PC-9 (cell line): ENCODE results near the gene EBP. TPM values are rescaled to one million over a fixed set of nuclear protein-coding genes. Genes with fewer than 3 reads are reported as not detected.
"Not testable (repeated sequence)": the region's sequence is repeated elsewhere in the genome, so short reads cannot be mapped to it uniquely, and the experiment has no call there.

Experiments
- BruUV-seq: library from RNA; stranded (reverse); fragments of 400-500 nt; replicated peaks from 2 replicates; lab custom pipeline; 2021; lab: Mats Ljungman, UMichigan
- CTCF ChIA-PET: fragments of 300-600 bp; sonication (Branson Sonifier 250); formaldehyde crosslinking; loops from one replicate; lab custom pipeline; 2022; ENCODE audit warnings: antibody characterized with exemption; lab: Charles Lee
- POLR2A ChIA-PET: fragments of 300-600 bp; sonication (Branson Sonifier 250); formaldehyde crosslinking; loops from one replicate; lab custom pipeline; 2022; ENCODE audit warnings: antibody characterized with exemption; ENCODE audit not compliant: unreplicated experiment; lab: Charles Lee
- DNase-seq, 2 experiments: peaks; one replicate each; pipeline versions ENCODE4 v3.0.0 to v3.0.0-alpha.2; 2015 to 2022; ENCODE audit warnings: mixed read lengths in 1 of 2
- H2AFZ ChIP-seq: fragments of 200-600 bp; sonication (generic); 2 replicates; pipeline ENCODE4 v1.8.1; 2017; ENCODE audit warnings: antibody characterized with exemption
- H3F3A ChIP-seq: fragments of 200-600 bp; sonication (generic); 2 replicates; pipeline ENCODE4 v1.8.1; 2017; ENCODE audit warnings: antibody characterized with exemption, mild to moderate bottlenecking, low read depth; ENCODE audit not compliant: insufficient read depth
- H3K27ac ChIP-seq: fragments of 200-600 bp; sonication (generic); 2 replicates; pipeline ENCODE4 v1.6.1; 2016; ENCODE audit warnings: mixed run types
- H3K27me3 ChIP-seq: fragments of 200-600 bp; sonication (generic); 2 replicates; pipeline ENCODE4 v1.6.1; 2016; ENCODE audit warnings: low read depth, mixed run types; ENCODE audit not compliant: insufficient read depth
- H3K36me3 ChIP-seq: fragments of 200-600 bp; sonication (generic); 2 replicates; pipeline ENCODE4 v1.6.1; 2016; ENCODE audit warnings: low read depth, mixed run types
- H3K4me1 ChIP-seq: fragments of 200-600 bp; sonication (generic); replicated peaks from 2 replicates; pipeline ENCODE4 v1.6.1; 2016; ENCODE audit warnings: mixed run types; ENCODE audit not compliant: insufficient read depth
- H3K4me2 ChIP-seq: fragments of 200-600 bp; sonication (generic); 2 replicates; pipeline ENCODE4 v1.6.1; 2017; ENCODE audit warnings: mixed run types
- H3K4me3 ChIP-seq: fragments of 200-600 bp; sonication (generic); 2 replicates; pipeline ENCODE4 v1.6.1; 2016; ENCODE audit warnings: mixed run types
- H3K79me2 ChIP-seq: fragments of 200-600 bp; sonication (generic); 2 replicates; pipeline ENCODE4 v1.6.1; 2017; ENCODE audit warnings: low read depth, mixed run types
- H3K9me2 ChIP-seq: fragments of 200-600 bp; sonication (generic); 2 replicates; pipeline ENCODE4 v1.8.1; 2017; ENCODE audit warnings: mild to moderate bottlenecking; ENCODE audit not compliant: insufficient read depth
- H3K9me3 ChIP-seq: fragments of 200-600 bp; sonication (generic); 2 replicates; pipeline ENCODE4 v1.8.1; 2016; ENCODE audit warnings: low read depth; ENCODE audit not compliant: insufficient read depth
- H4K20me1 ChIP-seq: fragments of 200-600 bp; sonication (generic); 2 replicates; pipeline ENCODE4 v1.8.1; 2017; ENCODE audit not compliant: insufficient read depth
- EZH2 ChIP-seq: fragments of 200-600 bp; sonication (generic); IDR thresholded peaks from 2 replicates; pipeline ENCODE4 v1.8.0; 2017; ENCODE audit warnings: antibody characterized with exemption, low read depth
- intact Hi-C: fragments of 100-400 bp; cut with micrococcal nuclease; formaldehyde crosslinking; loops from one replicate; pipeline ENCODE4 v1.10.0; 2022; ENCODE audit not compliant: unreplicated experiment
- total RNA-seq: library from RNA; stranded (reverse); gene quantifications from 2 replicates; pipeline ENCODE4 v1.2.3, GENCODE V29; 2021
- TF ChIP-seq, protein P1 (sequence below): fragments of 200-600 bp; sonication (generic); conservative IDR thresholded peaks from 2 replicates; pipeline ENCODE4 v1.6.1; 2017; ENCODE audit warnings: mixed run types, antibody characterized with exemption, mild to moderate bottlenecking, moderate library complexity

Gene EBP
- total RNA-seq, 1 experiment from 2014 or later = 113 TPM

- H3K27ac ChIP-seq = no peak overlapping the region
- no peaks in the 10 kb centered on the region for H3K9me2 ChIP-seq
- H3K9me3 ChIP-seq = no peaks in the 10 kb centered on the region
- no peaks in the 10 kb centered on the region for H3K36me3 ChIP-seq
- H3K4me3 ChIP-seq = peak overlapping the region; percentile 54; the same call in 1 of the 2 replicates
- no TSS peak for BruUV-seq
- intact Hi-C loops = no loop called here
- H3K27me3 ChIP-seq = no peaks in the 10 kb centered on the region
- ChIA-PET POLR2A (no interaction called here), CTCF (no interaction called here)
- peak overlapping the region; percentile 71 for H3K4me2 ChIP-seq
- H3F3A ChIP-seq = no peaks in the 10 kb centered on the region
- H4K20me1 ChIP-seq = no peaks in the 10 kb centered on the region
- no peaks in the 10 kb centered on the region for H3K4me1 ChIP-seq
- TF ChIP-seq EZH2 = no peak
- TF ChIP-seq, protein P1, sequence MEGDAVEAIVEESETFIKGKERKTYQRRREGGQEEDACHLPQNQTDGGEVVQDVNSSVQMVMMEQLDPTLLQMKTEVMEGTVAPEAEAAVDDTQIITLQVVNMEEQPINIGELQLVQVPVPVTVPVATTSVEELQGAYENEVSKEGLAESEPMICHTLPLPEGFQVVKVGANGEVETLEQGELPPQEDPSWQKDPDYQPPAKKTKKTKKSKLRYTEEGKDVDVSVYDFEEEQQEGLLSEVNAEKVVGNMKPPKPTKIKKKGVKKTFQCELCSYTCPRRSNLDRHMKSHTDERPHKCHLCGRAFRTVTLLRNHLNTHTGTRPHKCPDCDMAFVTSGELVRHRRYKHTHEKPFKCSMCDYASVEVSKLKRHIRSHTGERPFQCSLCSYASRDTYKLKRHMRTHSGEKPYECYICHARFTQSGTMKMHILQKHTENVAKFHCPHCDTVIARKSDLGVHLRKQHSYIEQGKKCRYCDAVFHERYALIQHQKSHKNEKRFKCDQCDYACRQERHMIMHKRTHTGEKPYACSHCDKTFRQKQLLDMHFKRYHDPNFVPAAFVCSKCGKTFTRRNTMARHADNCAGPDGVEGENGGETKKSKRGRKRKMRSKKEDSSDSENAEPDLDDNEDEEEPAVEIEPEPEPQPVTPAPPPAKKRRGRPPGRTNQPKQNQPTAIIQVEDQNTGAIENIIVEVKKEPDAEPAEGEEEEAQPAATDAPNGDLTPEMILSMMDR = no peak
- H3K79me2 ChIP-seq = 0 out of 2 replicates have a peak, but pooled peaks cover 7% of the 10 kb centered on the region
- H2AFZ ChIP-seq = no peak overlapping the region
- no peak for DNase-seq
Observed at GRCh38 chrX:48540480-48540879, 18.9 kb downstream of the EBP start.

DNA sequence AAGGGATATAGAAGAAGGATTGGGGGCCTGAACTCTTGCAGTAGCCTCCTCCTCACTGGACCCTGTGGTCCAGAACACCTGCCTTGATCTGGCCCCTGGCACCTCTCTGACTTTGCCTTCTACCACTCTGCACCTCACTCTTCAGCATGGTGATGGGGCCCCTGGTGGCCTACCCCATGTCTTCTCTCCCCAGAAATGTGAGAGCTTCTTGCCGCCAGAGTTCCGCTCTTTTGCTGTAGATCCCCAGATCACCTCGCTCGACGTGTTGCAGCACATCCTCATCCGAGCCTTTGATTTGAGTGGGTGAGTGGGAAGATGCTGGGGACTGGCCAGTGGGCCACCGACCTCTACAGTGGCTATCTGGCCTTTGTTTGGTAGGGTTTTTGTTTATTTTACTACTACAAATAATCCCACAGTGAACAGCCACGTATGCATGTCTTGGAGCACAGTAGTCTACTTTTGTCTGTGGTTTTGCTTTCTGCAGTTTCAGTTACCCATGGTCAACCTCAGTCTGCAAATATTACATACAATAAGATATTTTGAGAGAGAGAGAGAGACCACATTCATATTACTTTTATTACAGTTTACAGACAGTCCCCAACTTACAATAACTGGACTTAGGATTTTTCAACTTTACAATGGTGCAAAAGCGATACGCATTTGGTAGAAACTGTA is 19.7 kb downstream of the EBP start:
- Histone ChIP-seq H4K20me1 (no peaks in the 10 kb centered on the region), H3K36me3 (no peaks in the 10 kb centered on the region), H2AFZ (no peak overlapping the region), H3K27me3 (no peaks in the 10 kb centered on the region), H3K27ac (no peak overlapping the region), H3K9me2 (no peaks in the 10 kb centered on the region), H3K9me3 (no peaks in the 10 kb centered on the region), H3K79me2 (0 out of 2 replicates have a peak, but pooled peaks cover 7% of the 10 kb centered on the region), H3K4me2 (no peak overlapping the region), H3K4me1 (no peaks in the 10 kb centered on the region), H3K4me3 (no peak overlapping the region), H3F3A (no peaks in the 10 kb centered on the region)
- TSS peak; percentile 27 for BruUV-seq
- POLR2A ChIA-PET = no interaction called here
- DNase-seq = no peak
- CTCF ChIA-PET = no interaction called here
- intact Hi-C loops = no loop called here
- TF ChIP-seq, protein P1 = no peak
- TF ChIP-seq EZH2 = no peak

GRCh38 chrX:48548871-48549270 is 27.3 kb downstream of the EBP start:
- intact Hi-C loops = no loop called here
- TF ChIP-seq, protein P1 = no peak
- TF ChIP-seq EZH2 = no peak
- Histone ChIP-seq H3K27ac (no peak overlapping the region), H3K36me3 (no peaks in the 10 kb centered on the region), H3K4me1 (no peaks in the 10 kb centered on the region), H3K9me3 (no peaks in the 10 kb centered on the region), H3K9me2 (no peaks in the 10 kb centered on the region), H3K4me2 (no peak overlapping the region), H3F3A (no peaks in the 10 kb centered on the region), H4K20me1 (no peaks in the 10 kb centered on the region), H2AFZ (no peak overlapping the region), H3K4me3 (no peak overlapping the region), H3K27me3 (no peaks in the 10 kb centered on the region), H3K79me2 (no peaks in the 10 kb centered on the region)
- no peak for DNase-seq
- no TSS peak for BruUV-seq
- ChIA-PET CTCF (no interaction called here), POLR2A (no interaction called here)

- DNase-seq, H3K4me2 ChIP-seq, H3K4me3 ChIP-seq, H3K4me1 ChIP-seq, H3F3A ChIP-seq, H2AFZ ChIP-seq, H3K27ac ChIP-seq, H3K27me3 ChIP-seq, H3K79me2 ChIP-seq, CTCF ChIA-PET, BruUV-seq, POLR2A ChIA-PET, H4K20me1 ChIP-seq, H3K36me3 ChIP-seq, H3K9me2 ChIP-seq, intact Hi-C loops, H3K9me3 ChIP-seq: not testable (repeated sequence)
Observed at GRCh38 chrX:48555731-48556325, 34.2 kb downstream of the EBP start.
